PC-3 (cell line): Measurements from ENCODE around the gene N4BP3. TPM values are rescaled to one million over a fixed set of nuclear protein-coding genes. Genes with fewer than 3 reads are reported as not detected.

ENCODE experiments used
- ATAC-seq: fragments of 200-7000 bp; cut with Tn5 transposase; 2 replicates; pipeline ENCODE4 v1.9.1; 2020; ENCODE audit warnings: mild to moderate bottlenecking, moderate library complexity
- BruUV-seq: library from RNA; stranded (reverse); fragments of 400-500 nt; replicated peaks from 2 replicates; lab custom pipeline; 2021; lab: Mats Ljungman, UMichigan
- CTCF ChIA-PET: fragments of 300-600 bp; sonication (Branson Sonifier 250); formaldehyde crosslinking; loops from one replicate; lab custom pipeline; 2022; ENCODE audit warnings: antibody characterized with exemption; lab: Charles Lee
- POLR2A ChIA-PET: fragments of 300-600 bp; sonication (Branson Sonifier 250); formaldehyde crosslinking; loops from one replicate; lab custom pipeline; 2022; ENCODE audit warnings: antibody characterized with exemption; ENCODE audit not compliant: unreplicated experiment; lab: Charles Lee
- DNase-seq: peaks from one replicate; pipeline ENCODE4 v3.0.0-alpha.2; 2015
- H2AFZ ChIP-seq: fragments of 300-600 bp; sonication (generic); 2 replicates; pipeline ENCODE4 v1.6.0; 2016; ENCODE audit warnings: antibody characterized with exemption, low read length
- H3F3A ChIP-seq: fragments of 300-600 bp; sonication (generic); one replicate; pipeline ENCODE4 v1.6.0; 2017; ENCODE audit warnings: antibody characterized with exemption, low read length, control low read depth, mild to moderate bottlenecking; ENCODE audit not compliant: unreplicated experiment
- H3K27ac ChIP-seq: fragments of 300-600 bp; sonication (generic); 2 replicates; pipeline ENCODE4 v1.5.1; 2016; ENCODE audit warnings: mild to moderate bottlenecking, low read length
- H3K27me3 ChIP-seq: fragments of 300-600 bp; sonication (generic); 2 replicates; pipeline ENCODE4 v1.6.1; 2016; ENCODE audit warnings: low read length, mixed read lengths
- H3K36me3 ChIP-seq: fragments of 300-600 bp; sonication (generic); 2 replicates; pipeline ENCODE4 v1.6.1; 2016; ENCODE audit warnings: low read depth, mixed run types, low read length, mixed read lengths
- H3K4me1 ChIP-seq: fragments of 300-600 bp; sonication (generic); 2 replicates; pipeline ENCODE4 v1.5.1; 2016; ENCODE audit warnings: low read length; ENCODE audit not compliant: insufficient read depth
- H3K4me2 ChIP-seq: fragments of 300-600 bp; sonication (generic); 2 replicates; pipeline ENCODE4 v1.6.0; 2016; ENCODE audit warnings: low read length
- H3K4me3 ChIP-seq: fragments of 300-600 bp; sonication (generic); 2 replicates; pipeline ENCODE4 v1.5.1; 2016; ENCODE audit warnings: mild to moderate bottlenecking, low read length, mixed read lengths
- H3K79me2 ChIP-seq: fragments of 300-600 bp; sonication (generic); 2 replicates; pipeline ENCODE4 v1.6.1; 2017; ENCODE audit warnings: low read length, mixed read lengths
- H3K9ac ChIP-seq: fragments of 300-600 bp; sonication (generic); 2 replicates; pipeline ENCODE4 v1.6.0; 2016; ENCODE audit warnings: mild to moderate bottlenecking, low read length
- H3K9me2 ChIP-seq: fragments of 300-600 bp; sonication (generic); replicated peaks from 2 replicates; pipeline ENCODE4 v1.6.1; 2016; ENCODE audit warnings: mixed run types, low read length, mixed read lengths
- H3K9me3 ChIP-seq: fragments of 300-600 bp; sonication (generic); 2 replicates; pipeline ENCODE4 v1.6.1; 2016; ENCODE audit warnings: low read length, mixed read lengths
- H4K20me1 ChIP-seq: fragments of 300-600 bp; sonication (generic); 2 replicates; pipeline ENCODE4 v1.6.1; 2016; ENCODE audit warnings: low read length, mixed read lengths
- CTCF ChIP-seq: fragments of 300-600 bp; sonication (generic); conservative IDR thresholded peaks from 2 replicates; pipeline ENCODE4 v1.5.1; 2017; ENCODE audit warnings: antibody characterized with exemption, low read depth, mild to moderate bottlenecking, low read length
- EZH2 ChIP-seq: fragments of 300-600 bp; sonication (generic); IDR thresholded peaks from one replicate; pipeline ENCODE4 v1.6.1; 2017; ENCODE audit warnings: antibody characterized with exemption, mild to moderate bottlenecking, low read length; ENCODE audit not compliant: unreplicated experiment
- EZH2phosphoT487 ChIP-seq: fragments of 300-600 bp; sonication (generic); IDR thresholded peaks from 2 replicates; pipeline ENCODE4 v1.6.1; 2018; ENCODE audit warnings: mild to moderate bottlenecking, antibody characterized with exemption, low read length, borderline replicate concordance
- intact Hi-C: fragments of 100-400 bp; cut with micrococcal nuclease; formaldehyde crosslinking; loops from 2 replicates; pipeline ENCODE4 v1.9.0; 2023
- total RNA-seq: library from RNA; depleted of rRNA; stranded (reverse); fragments of >200 nt; gene quantifications from 2 replicates; pipeline ENCODE4 v1.2.3, GENCODE V29; 2014

Gene N4BP3
- total RNA-seq, 1 experiment from 2014 or later: 0.36 TPM

GRCh38 chr5:178141550-178141949 lies 28.2 kb downstream of the N4BP3 start:
- H3K4me2 ChIP-seq: no peak overlapping the region
- H3K36me3 ChIP-seq: peaks cover 23% of the 10 kb centered on the region; the same call in 1 of the 2 replicates
- H3K27me3 ChIP-seq: no peaks in the 10 kb centered on the region
- intact Hi-C loops: no loop called here
- no peaks in the 10 kb centered on the region for H4K20me1 ChIP-seq
- no peaks in the 10 kb centered on the region for H3K9me3 ChIP-seq
- peaks cover 6% of the 10 kb centered on the region for H3K4me1 ChIP-seq
- no peak for ATAC-seq
- BruUV-seq: no TSS peak
- H3F3A ChIP-seq: no peaks in the 10 kb centered on the region
- POLR2A ChIA-PET: no interaction called here
- no peak overlapping the region for H2AFZ ChIP-seq
- CTCF ChIA-PET: interaction anchor here (1.1 kb wide), 1 partner anchor 66 kb away, joined by 5 read pairs; no protein-coding TSS in a partner anchor
- DNase-seq: no peak
- H3K9ac ChIP-seq: no peak overlapping the region
- H3K27ac ChIP-seq: no peak overlapping the region
- TF ChIP-seq EZH2 (no peak), EZH2phosphoT487 (no peak), CTCF (no peak)
- H3K4me3 ChIP-seq: no peak overlapping the region
- no peaks in the 10 kb centered on the region for H3K9me2 ChIP-seq
- no peaks in the 10 kb centered on the region for H3K79me2 ChIP-seq

- DNase-seq: no peak
- no peak for ATAC-seq
- Histone ChIP-seq H3K9ac (no peak overlapping the region), H3K4me1 (peaks cover 14% of the 10 kb centered on the region), H3K9me3 (no peaks in the 10 kb centered on the region), H3K79me2 (no peaks in the 10 kb centered on the region), H4K20me1 (no peaks in the 10 kb centered on the region), H3K27me3 (no peaks in the 10 kb centered on the region), H3K27ac (no peak overlapping the region), H2AFZ (no peak overlapping the region), H3K4me2 (no peak overlapping the region), H3F3A (no peaks in the 10 kb centered on the region), H3K4me3 (no peak overlapping the region), H3K36me3 (peaks cover 31% of the 10 kb centered on the region), H3K9me2 (no peaks in the 10 kb centered on the region)
- POLR2A ChIA-PET: no interaction called here
- CTCF ChIA-PET: no interaction called here
- no peak for TF ChIP-seq EZH2
- TF ChIP-seq CTCF: no peak
- TF ChIP-seq EZH2phosphoT487: no peak
- intact Hi-C loops: no loop called here
- BruUV-seq: no TSS peak
These were observed 29.3 kb downstream of the N4BP3 start for GRCh38 chr5:178142642-178143041.

- no peak for ATAC-seq
- peaks cover 37% of the 10 kb centered on the region for H3K36me3 ChIP-seq
- H3K9ac ChIP-seq: no peak overlapping the region
- intact Hi-C loops: no loop called here
- H3K4me3 ChIP-seq: no peak overlapping the region
- no peak overlapping the region for H3K4me2 ChIP-seq
- H3K9me3 ChIP-seq: no peaks in the 10 kb centered on the region
- H3F3A ChIP-seq: no peaks in the 10 kb centered on the region
- no peak for TF ChIP-seq EZH2
- ChIA-PET CTCF (no interaction called here), POLR2A (no interaction called here)
- DNase-seq: no peak
- no peaks in the 10 kb centered on the region for H3K79me2 ChIP-seq
- H3K27me3 ChIP-seq: no peaks in the 10 kb centered on the region
- no TSS peak for BruUV-seq
- no peaks in the 10 kb centered on the region for H3K9me2 ChIP-seq
- H2AFZ ChIP-seq: no peak overlapping the region
- H3K4me1 ChIP-seq: peaks cover 14% of the 10 kb centered on the region
- no peaks in the 10 kb centered on the region for H4K20me1 ChIP-seq
- no peak overlapping the region for H3K27ac ChIP-seq
These were observed 29.9 kb downstream of the N4BP3 start for GRCh38 chr5:178143246-178143645.
